MM.1S (cell line): ENCODE data around the gene ZGPAT.

Experiments
- DNase-seq: peaks from one replicate; pipeline ENCODE4 v3.0.0-alpha.2; 2015
- H2AFZ ChIP-seq: fragments of 300-600 bp; sonication (generic); 2 replicates; pipeline ENCODE4 v1.6.0; 2016; ENCODE audit warnings: antibody characterized with exemption, low read length
- H3F3A ChIP-seq: fragments of 300-600 bp; sonication (generic); 2 replicates; pipeline ENCODE4 v1.6.1; 2016; ENCODE audit warnings: mild to moderate bottlenecking, antibody characterized with exemption, low read length, moderate library complexity, mixed read lengths; ENCODE audit not compliant: insufficient read depth
- H3K27ac ChIP-seq: fragments of 300-600 bp; sonication (generic); 2 replicates; pipeline ENCODE4 v1.5.1; 2016; ENCODE audit warnings: mild to moderate bottlenecking, low read length
- H3K27me3 ChIP-seq: fragments of 300-600 bp; sonication (generic); replicated peaks from 2 replicates; pipeline ENCODE4 v1.6.0; 2016; ENCODE audit warnings: low read length; ENCODE audit not compliant: insufficient read depth
- H3K36me3 ChIP-seq: fragments of 300-600 bp; sonication (generic); replicated peaks from 2 replicates; pipeline ENCODE4 v1.6.1; 2016; ENCODE audit warnings: mild to moderate bottlenecking, low read length, mixed read lengths; ENCODE audit not compliant: insufficient read depth
- H3K4me1 ChIP-seq: fragments of 300-600 bp; sonication (generic); 2 replicates; pipeline ENCODE4 v1.6.1; 2016; ENCODE audit warnings: low read length, mixed read lengths
- H3K4me2 ChIP-seq: fragments of 300-600 bp; sonication (generic); 2 replicates; pipeline ENCODE4 v1.6.0; 2016; ENCODE audit warnings: low read depth, low read length
- H3K4me3 ChIP-seq: fragments of 300-600 bp; sonication (generic); 2 replicates; pipeline ENCODE4 v1.5.1; 2016; ENCODE audit warnings: low read length, mixed read lengths
- H3K79me2 ChIP-seq: fragments of 300-600 bp; sonication (generic); 2 replicates; pipeline ENCODE4 v1.6.1; 2016; ENCODE audit warnings: mixed run types, low read length, mixed read lengths
- H3K9ac ChIP-seq: fragments of 300-600 bp; sonication (generic); 2 replicates; pipeline ENCODE4 v1.6.1; 2016; ENCODE audit warnings: low read length, mixed read lengths
- H3K9me2 ChIP-seq: fragments of 300-600 bp; sonication (generic); replicated peaks from 2 replicates; pipeline ENCODE4 v1.6.1; 2016; ENCODE audit warnings: mild to moderate bottlenecking, low read length, mixed read lengths; ENCODE audit not compliant: insufficient read depth
- H3K9me3 ChIP-seq: fragments of 300-600 bp; sonication (generic); replicated peaks from 2 replicates; pipeline ENCODE4 v1.6.1; 2016; ENCODE audit warnings: mild to moderate bottlenecking, low read length, mixed read lengths; ENCODE audit not compliant: insufficient read depth
- H4K20me1 ChIP-seq: fragments of 300-600 bp; sonication (generic); 2 replicates; pipeline ENCODE4 v1.6.1; 2016; ENCODE audit warnings: mild to moderate bottlenecking, low read length, moderate library complexity, mixed read lengths; ENCODE audit not compliant: insufficient read depth
- CTCF ChIP-seq: fragments of 300-600 bp; sonication (generic); IDR thresholded peaks from 2 replicates; pipeline ENCODE4 v1.5.1; 2016; ENCODE audit warnings: antibody characterized with exemption, low read length, mixed read lengths
- EZH2 ChIP-seq: fragments of 300-600 bp; sonication (generic); optimal IDR thresholded peaks from 2 replicates; pipeline ENCODE3; 2017; ENCODE audit warnings: low read depth, mild to moderate bottlenecking, antibody characterized with exemption, low read length, mixed read lengths
- EZH2phosphoT487 ChIP-seq: fragments of 300-600 bp; sonication (generic); IDR thresholded peaks from 2 replicates; pipeline ENCODE4 v1.6.1; 2018; ENCODE audit warnings: antibody characterized with exemption, low read length

ZGPAT gene

GRCh38 chr20:63706027-63706695, 1.7 kb upstream of the ZGPAT start:
- no peak for TF ChIP-seq EZH2phosphoT487
- TF ChIP-seq EZH2: no peak
- TF ChIP-seq CTCF: no peak
- peak overlapping the region; percentile 83; the same call in 1 of the 2 replicates for H3K9ac ChIP-seq
- no peaks in the 10 kb centered on the region for H3K9me3 ChIP-seq
- DNase-seq: no peak
- peaks cover 4% of the 10 kb centered on the region; the same call in 1 of the 2 replicates for H4K20me1 ChIP-seq
- H3K4me1 ChIP-seq: peaks cover 14% of the 10 kb centered on the region
- H3K4me2 ChIP-seq: peak overlapping the region; percentile 88
- H3K79me2 ChIP-seq: peaks cover 66% of the 10 kb centered on the region
- peaks cover 2% of the 10 kb centered on the region; the same call in 1 of the 2 replicates for H3K36me3 ChIP-seq
- 0 out of 2 replicates have a peak, but pooled peaks cover 9% of the 10 kb centered on the region for H3F3A ChIP-seq
- H3K4me3 ChIP-seq: peak overlapping the region; percentile 97
- H3K9me2 ChIP-seq: no peaks in the 10 kb centered on the region
- no peak overlapping the region for H3K27ac ChIP-seq
- H3K27me3 ChIP-seq: no peaks in the 10 kb centered on the region
- H2AFZ ChIP-seq: no peak overlapping the region

- peaks cover 74% of the 10 kb centered on the region for H3K79me2 ChIP-seq
Observed at GRCh38 chr20:63706852-63707557, 834 bp upstream of the ZGPAT start.

More at GRCh38 chr20:63706852-63707557, 834 bp upstream of the ZGPAT start:
- Histone ChIP-seq H3K4me2 (peak overlapping the region; percentile 88), H3F3A (0 out of 2 replicates have a peak, but pooled peaks cover 9% of the 10 kb centered on the region), H3K9me3 (no peaks in the 10 kb centered on the region), H3K9me2 (no peaks in the 10 kb centered on the region), H3K9ac (peak overlapping the region; percentile 83), H2AFZ (peak overlapping the region; percentile 69), H3K27ac (peak overlapping the region; percentile 46; the same call in 1 of the 2 replicates), H3K36me3 (peaks cover 6% of the 10 kb centered on the region), H3K4me1 (peaks cover 14% of the 10 kb centered on the region), H3K27me3 (no peaks in the 10 kb centered on the region), H3K4me3 (peak overlapping the region; percentile 97), H4K20me1 (peaks cover 4% of the 10 kb centered on the region; the same call in 1 of the 2 replicates)
- TF ChIP-seq EZH2phosphoT487 (no peak), EZH2 (no peak), CTCF (peak; percentile 88)
- DNase-seq: peak; percentile 72
